B cell (primary cell): ENCODE results near the gene ZNF791. TPM values are rescaled to one million over a fixed set of nuclear protein-coding genes. Genes with fewer than 3 reads are reported as not detected.

ENCODE experiments used
- ATAC-seq: fragments of 200-7000 bp; cut with Tn5 transposase; one replicate; pipeline ENCODE4 v1.10.0; 2021; ENCODE audit warnings: low read depth, mild to moderate bottlenecking, moderate number of reproducible peaks, moderate library complexity
- CTCF ChIA-PET: fragments of 350-600 bp; sonication (Branson Sonifier 250); formaldehyde crosslinking; loops from one replicate; lab custom pipeline; 2021; ENCODE audit warnings: antibody characterized with exemption, inconsistent platforms; lab: Charles Lee
- POLR2A ChIA-PET: fragments of 350-600 bp; sonication (Branson Sonifier 250); formaldehyde crosslinking; loops from one replicate; lab custom pipeline; 2021; ENCODE audit warnings: antibody characterized with exemption; lab: Charles Lee
- DNase-seq: peaks from one replicate; pipeline ENCODE4 v3.0.0; 2013
- H2AFZ ChIP-seq: 2 replicates; pipeline ENCODE4 v1.6.1; 2012; ENCODE audit warnings: mild to moderate bottlenecking, low read depth, low read length; ENCODE audit not compliant: insufficient read depth, poor library complexity, severe bottlenecking
- H3K27ac ChIP-seq, 2 donors: 1 replicate in 1 of 2; 2 replicates in 1 of 2; pipeline ENCODE4 v1.5.1; 2012 to 2013; ENCODE audit warnings: low read length in 2 of 2, mild to moderate bottlenecking in 2 of 2, moderate library complexity in 1 of 2
- H3K27me3 ChIP-seq, 4 experiments: fragments of 200-600 bp in 1 of 4; sonication (generic) in 1 of 4; replicated peaks in 1 of 4; 1 replicate in 2 of 4; 2 replicates in 2 of 4; pipeline versions ENCODE4 v1.6.1 to v1.7.0; 2013 to 2016; ENCODE audit warnings: low read length in 3 of 4, mild to moderate bottlenecking in 2 of 4, mixed read lengths in 1 of 4, moderate library complexity in 1 of 4; ENCODE audit not compliant: insufficient read depth in 4 of 4, control insufficient read depth in 3 of 4; ENCODE audit errors: control extremely low read depth in 1 of 4
- H3K36me3 ChIP-seq, 2 experiments: replicated peaks in 1 of 2; 1 replicate in 1 of 2; 2 replicates in 1 of 2; pipeline versions ENCODE4 v1.6.1 to v1.7.1; 2013; ENCODE audit warnings: low read length in 1 of 2; ENCODE audit not compliant: insufficient read depth in 2 of 2, control insufficient read depth in 1 of 2; ENCODE audit errors: control extremely low read depth in 1 of 2, extremely low read depth in 1 of 2
- H3K4me1 ChIP-seq, 2 donors: fragments of 200-600 bp in 1 of 2; sonication (generic) in 1 of 2; 1 replicate in 1 of 2; 2 replicates in 1 of 2; pipeline versions ENCODE4 v1.5.1 to v1.6.1; 2013 to 2017; ENCODE audit warnings: low read length in 2 of 2; ENCODE audit not compliant: control insufficient read depth in 2 of 2, insufficient read depth in 2 of 2
- H3K4me2 ChIP-seq: replicated peaks from 2 replicates; pipeline ENCODE3; 2012; ENCODE audit warnings: mild to moderate bottlenecking, low read depth, low read length; ENCODE audit not compliant: poor library complexity, severe bottlenecking
- H3K4me3 ChIP-seq, 5 experiments: fragments of 200-600 bp in 1 of 5; sonication (generic) in 1 of 5; 1 replicate in 3 of 5; 2 replicates in 2 of 5; pipeline versions ENCODE4 v1.5.1 to v1.7.0; 2011 to 2016; ENCODE audit warnings: low read length in 4 of 5, mild to moderate bottlenecking in 4 of 5, low read depth in 2 of 5, control low read depth in 1 of 5, moderate library complexity in 1 of 5; ENCODE audit not compliant: insufficient read depth in 1 of 5; ENCODE audit errors: control extremely low read depth in 1 of 5, extremely low read depth in 1 of 5
- H3K79me2 ChIP-seq: fragments of 200-600 bp; sonication (generic); one replicate; pipeline ENCODE4 v1.6.0; 2016; ENCODE audit warnings: low read length; ENCODE audit not compliant: control insufficient read depth, insufficient read depth
- H3K9ac ChIP-seq: fragments of 200-600 bp; sonication (generic); 2 replicates; pipeline ENCODE4 v1.6.1; 2017; ENCODE audit warnings: mild to moderate bottlenecking, low read length, moderate library complexity
- H3K9me3 ChIP-seq, 3 donors: one replicate each; pipeline versions ENCODE4 v1.6.1 to v1.7.1; 2013; ENCODE audit warnings: low read length in 2 of 3; ENCODE audit not compliant: control insufficient read depth in 2 of 3, insufficient read depth in 1 of 3; ENCODE audit errors: control extremely low read depth in 1 of 3
- H4K20me1 ChIP-seq: 2 replicates; pipeline ENCODE4 v1.6.0; 2012; ENCODE audit warnings: mild to moderate bottlenecking, low read length; ENCODE audit not compliant: insufficient read depth, control insufficient read depth, poor library complexity, severe bottlenecking
- H3K27ac Mint-ChIP-seq: one replicate; pipeline ENCODE4 v1.8.0; 2021; ENCODE audit warnings: mixed read lengths
- H3K27me3 Mint-ChIP-seq: one replicate; pipeline ENCODE4 v1.8.0; 2021; ENCODE audit warnings: mixed read lengths
- H3K4me1 Mint-ChIP-seq: one replicate; pipeline ENCODE4 v1.8.0; 2021; ENCODE audit warnings: mixed read lengths
- H3K4me3 Mint-ChIP-seq: one replicate; pipeline ENCODE4 v1.8.0; 2021; ENCODE audit warnings: mixed read lengths
- H3K9me3 Mint-ChIP-seq: one replicate; pipeline ENCODE4 v1.8.0; 2022; ENCODE audit warnings: mixed read lengths; ENCODE audit not compliant: insufficient read depth
- CTCF ChIP-seq: fragments of 200-600 bp; IDR thresholded peaks from one replicate; pipeline ENCODE4 v1.8.0; 2022; ENCODE audit warnings: antibody characterized with exemption, mild to moderate bottlenecking
- EZH2 ChIP-seq: IDR thresholded peaks from 2 replicates; pipeline ENCODE4 v1.6.1; 2012; ENCODE audit warnings: borderline replicate concordance, low read depth, mild to moderate bottlenecking, moderate library complexity, low read length; ENCODE audit not compliant: insufficient read depth, poor library complexity, severe bottlenecking
- WGBS: methylation state at CpG from one replicate; pipeline ENCODE4 v1.1.5; 2013; ENCODE audit warnings: missing lambda C conversion rate; ENCODE audit not compliant: insufficient coverage; 5-methylcytosine and 5-hydroxymethylcytosine counted together
- intact Hi-C: fragments of 100-400 bp; cut with micrococcal nuclease; formaldehyde crosslinking; loops from one replicate; pipeline ENCODE4 v1.10.0; 2022
- polyA plus RNA-seq: library from polyadenylated mRNA; depleted of rRNA; stranded (reverse); fragments of >200 nt; gene quantifications from 2 replicates; pipeline ENCODE4 v1.2.3, GENCODE V29; 2012
- total RNA-seq, 2 donors: library from RNA; stranded (reverse); fragments of 120-200 nt in 1 of 2; gene quantifications; 1 replicate in 1 of 2; 2 replicates in 1 of 2; pipeline versions ENCODE4 v1.2.3 to v1.2.4, GENCODE V29; 2013 to 2022

Gene ZNF791
- total and polyA plus RNA-seq, 2 donors (not counting 1 experiment from before 2014, with no cell fraction given), result 17.5 to 57.9 TPM

GRCh38 chr19:12656899-12657571 is 46.3 kb downstream of the ZNF791 start:
- Mint-ChIP-seq H3K4me1 (peaks cover 3% of the 10 kb centered on the region), H3K27ac (no peak overlapping the region), H3K9me3 (no peaks in the 10 kb centered on the region), H3K4me3 (no peak overlapping the region), H3K27me3 (no peaks in the 10 kb centered on the region)
- H3K27me3 ChIP-seq, result no peaks in the 10 kb centered on the region
- no peak overlapping the region for H3K4me2 ChIP-seq
- CTCF ChIA-PET, result no interaction called here
- TF ChIP-seq CTCF (no peak), EZH2 (no peak)
- ATAC-seq (no peak), DNase-seq (no peak)
- H3K9ac ChIP-seq, result no peak overlapping the region
- H3K9me3 ChIP-seq, result peaks cover 0 to 4% (median 0%) of the 10 kb centered on the region in 3 donors
- H4K20me1 ChIP-seq, result peaks cover 60% of the 10 kb centered on the region
- H3K27ac ChIP-seq, result no peak overlapping the region
- no peaks in the 10 kb centered on the region for H3K4me1 ChIP-seq
- H3K36me3 ChIP-seq, result peaks cover 7 to 75% of the 10 kb centered on the region in 2 experiments
- POLR2A ChIA-PET, result no interaction called here
- 94% methylated on average over 36 of the region's 50 CpGs for WGBS
- intact Hi-C loops, result no loop called here
- peaks cover 65% of the 10 kb centered on the region for H3K79me2 ChIP-seq
- no peak overlapping the region for H2AFZ ChIP-seq
- no peak overlapping the region for H3K4me3 ChIP-seq

GRCh38 chr19:12657966-12658365 is 47.2 kb downstream of the ZNF791 start:
- no peak overlapping the region for H3K4me2 ChIP-seq
- no peak for ATAC-seq
- ChIA-PET POLR2A (no interaction called here), CTCF (no interaction called here)
- Mint-ChIP-seq H3K4me3 (no peak overlapping the region), H3K9me3 (no peaks in the 10 kb centered on the region), H3K27ac (no peak overlapping the region), H3K27me3 (no peaks in the 10 kb centered on the region), H3K4me1 (peaks cover 4% of the 10 kb centered on the region)
- peaks cover 73% of the 10 kb centered on the region for H3K79me2 ChIP-seq
- peaks cover 0 to 4% (median 0%) of the 10 kb centered on the region in 3 donors for H3K9me3 ChIP-seq
- no peak overlapping the region for H3K4me3 ChIP-seq
- H3K36me3 ChIP-seq, result peaks cover 7 to 79% of the 10 kb centered on the region in 2 experiments
- H3K9ac ChIP-seq, result no peak overlapping the region
- H3K27me3 ChIP-seq, result no peaks in the 10 kb centered on the region
- DNase-seq, result no peak
- H3K4me1 ChIP-seq, result no peaks in the 10 kb centered on the region
- 98% methylated on average over 19 of the region's 22 CpGs for WGBS
- no peak for TF ChIP-seq EZH2
- no peak for TF ChIP-seq CTCF
- intact Hi-C loops, result no loop called here
- H4K20me1 ChIP-seq, result peaks cover 60% of the 10 kb centered on the region
- H3K27ac ChIP-seq, result no peak overlapping the region
- no peak overlapping the region for H2AFZ ChIP-seq
